GM12891 (cell line): ENCODE data around the gene MRFAP1.

Source experiments
- POLR2A ChIP-seq: IDR thresholded peaks from 2 replicates; pipeline ENCODE4 v1.6.1; 2011; ENCODE audit warnings: low read depth, low read length, control low read depth
- POLR2AphosphoS5 ChIP-seq: IDR thresholded peaks from 2 replicates; pipeline ENCODE4 v1.6.1; 2011; ENCODE audit warnings: low read depth, low read length, control low read depth
- TAF1 ChIP-seq: IDR thresholded peaks from 2 replicates; pipeline ENCODE4 v1.6.1; 2011; ENCODE audit warnings: low read depth, low read length, control low read depth

DNA sequence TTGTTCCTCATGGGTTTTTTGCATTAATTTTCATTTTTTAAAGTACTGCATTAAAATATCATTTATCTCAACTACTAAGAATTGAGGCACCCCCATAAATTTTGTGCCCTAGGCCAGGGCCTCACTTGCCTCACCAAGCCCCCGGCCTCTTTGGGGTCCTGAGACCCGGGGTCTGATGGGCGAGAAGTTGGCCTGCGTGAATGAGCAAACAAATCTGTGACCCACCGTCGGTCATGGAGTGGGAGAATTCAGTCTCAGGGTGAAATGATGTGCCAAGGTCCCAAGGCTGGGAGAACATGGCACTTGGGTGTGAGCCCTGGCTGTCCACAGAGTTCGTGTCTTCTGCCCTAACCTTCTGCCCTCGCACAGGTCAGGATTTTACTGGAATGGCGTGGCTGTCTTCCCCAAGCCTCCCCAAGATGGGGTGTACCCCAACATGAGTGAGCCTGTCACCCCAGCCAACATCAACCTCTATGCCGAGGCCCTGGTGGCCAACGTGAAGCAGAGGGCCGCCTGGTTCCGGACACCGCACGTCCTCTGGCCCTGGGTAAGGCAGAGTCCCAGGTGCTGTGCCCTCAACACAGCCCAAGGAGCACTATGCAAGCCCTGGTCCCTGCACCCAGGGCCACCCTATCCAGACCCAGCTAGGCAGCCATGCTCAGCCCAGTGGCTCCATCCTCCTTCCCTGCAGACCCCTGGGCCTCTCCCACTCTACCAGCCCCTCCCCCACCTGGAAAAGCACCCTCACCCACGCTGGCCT lies 47.5 kb upstream of the MRFAP1 start:
- TF ChIP-seq POLR2A (no peak), POLR2AphosphoS5 (no peak), TAF1 (no peak)
